Measurements from ENCODE around the gene PPP1R26.

The PPP1R26 gene

DNA sequence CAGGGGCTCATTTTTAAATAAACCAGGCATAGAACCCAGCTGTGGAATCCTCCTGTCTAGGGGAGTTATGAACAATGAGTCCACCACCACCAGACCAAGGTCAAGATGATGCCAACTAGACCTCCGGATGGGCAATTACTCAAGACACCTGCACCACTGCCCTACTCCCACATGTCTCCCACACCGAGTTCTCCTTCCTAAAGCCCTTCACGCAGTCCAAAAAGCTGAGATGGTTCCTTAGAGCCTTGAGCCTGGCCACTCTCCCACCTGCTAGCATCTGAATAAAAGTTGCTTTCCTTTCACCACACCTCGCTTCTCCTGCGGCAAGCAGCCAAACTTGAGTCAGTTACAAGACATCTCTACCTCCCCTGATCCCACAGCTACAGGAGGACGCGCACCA, 15.4 kb upstream of the PPP1R26 start:
- DNase-seq (ENCODE audit: low read depth in 2 of 2) = no peak

DNA sequence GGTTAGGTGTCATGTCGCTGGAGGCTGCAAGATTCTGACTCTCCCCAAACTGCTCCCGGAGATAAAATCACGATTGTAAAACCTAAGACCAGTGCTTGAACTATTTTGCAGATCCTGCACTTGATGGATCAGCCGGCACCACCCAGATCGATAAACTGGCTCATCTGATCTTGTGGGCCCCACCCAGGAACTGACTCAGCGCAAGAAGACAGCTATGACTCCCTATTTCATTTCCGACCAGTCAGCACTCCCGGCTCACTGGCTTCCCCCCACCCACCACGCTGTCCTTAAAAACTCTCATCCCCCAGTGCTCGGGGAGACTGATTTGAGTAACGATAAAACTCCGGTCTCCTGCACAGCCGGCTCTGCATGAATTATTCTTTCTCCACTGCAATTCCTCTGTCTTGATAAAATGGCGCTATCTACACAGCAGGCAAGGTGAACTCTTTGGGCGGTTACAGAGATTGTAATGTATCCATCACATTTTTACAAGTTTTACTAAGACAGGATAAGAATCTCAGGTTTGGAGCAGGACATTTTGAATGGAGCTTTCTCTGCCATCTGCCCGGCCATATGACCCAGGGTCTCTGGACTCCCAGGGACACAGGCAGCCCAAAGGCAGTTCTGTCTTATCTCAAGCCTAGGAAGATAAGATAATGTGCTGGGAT, 10.6 kb upstream of the PPP1R26 start:
- peak in 1 of 2 donors; percentile 22 for DNase-seq (ENCODE audit: low read depth in 2 of 2)

DNA sequence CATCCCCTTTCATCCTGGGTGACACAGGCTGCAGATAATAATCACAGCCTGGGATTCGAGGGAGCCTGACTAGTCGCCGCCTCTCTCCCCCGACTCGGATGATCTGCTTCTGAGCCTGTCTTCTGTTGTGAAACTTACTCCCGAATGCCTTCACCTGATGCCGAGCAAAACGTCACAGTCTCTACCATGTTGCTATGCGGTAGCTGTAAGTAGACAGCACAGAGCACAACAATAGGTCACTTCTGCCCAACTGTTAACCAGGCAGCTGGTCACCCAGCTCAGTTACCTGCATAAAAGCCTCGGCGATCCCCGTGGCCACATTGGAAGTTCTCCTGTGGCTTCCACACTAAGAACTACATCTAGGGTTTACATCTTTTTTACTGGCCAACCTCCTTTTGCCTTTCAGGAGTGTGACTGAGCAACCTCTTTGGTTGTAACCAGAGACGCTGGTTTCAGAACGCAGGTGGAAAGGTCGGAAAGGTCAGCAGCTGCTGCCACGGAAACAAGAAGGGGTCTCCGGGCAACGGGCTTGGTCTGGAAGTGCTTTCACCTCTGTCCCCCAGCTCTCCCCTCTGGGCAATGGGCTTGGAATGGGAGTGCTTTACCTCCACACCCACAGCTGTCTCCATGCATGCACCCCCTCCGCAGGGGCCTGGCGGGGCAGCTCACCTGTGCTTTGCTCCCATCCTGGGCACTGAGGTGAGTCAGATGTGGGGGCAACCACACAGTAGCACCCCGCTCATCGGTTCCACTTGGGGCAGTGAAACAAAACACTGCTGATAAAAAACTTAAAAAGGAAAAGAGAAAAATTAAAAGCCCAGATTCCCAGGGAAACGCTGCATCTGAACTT, 7.6 kb upstream of the PPP1R26 start:
- no peak for DNase-seq (ENCODE audit: low read depth in 2 of 2)

DNA sequence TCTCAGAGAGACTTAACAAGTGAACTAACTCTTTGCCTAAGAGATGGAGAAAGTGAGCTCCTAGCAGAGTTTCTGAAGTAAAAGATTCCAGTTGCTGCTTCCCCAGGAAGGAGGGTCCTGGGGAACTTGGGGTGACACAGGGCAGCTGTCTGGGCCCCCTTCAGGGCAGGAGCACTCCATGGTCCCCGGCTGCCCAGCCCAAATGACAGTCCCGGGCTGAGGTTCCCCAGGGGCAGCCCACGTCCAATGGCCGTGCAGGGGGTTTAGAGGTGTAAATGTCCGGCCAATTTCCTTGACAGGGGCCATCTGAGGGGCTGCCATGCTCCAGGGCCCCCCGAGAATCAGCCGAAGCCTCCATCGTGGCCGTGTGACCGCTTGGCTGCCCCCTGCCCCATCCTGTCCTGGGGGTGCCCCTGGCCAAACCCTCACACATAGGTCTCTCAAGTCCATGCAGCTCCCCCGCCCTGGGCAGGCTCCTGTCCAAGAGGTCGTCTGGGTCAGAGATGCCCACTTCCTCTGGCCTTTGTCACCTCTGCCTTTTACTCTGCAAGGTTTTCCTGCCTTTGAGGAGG, 5.5 kb upstream of the PPP1R26 start:
- DNase-seq (ENCODE audit: low read depth in 2 of 2) = no peak

DNA sequence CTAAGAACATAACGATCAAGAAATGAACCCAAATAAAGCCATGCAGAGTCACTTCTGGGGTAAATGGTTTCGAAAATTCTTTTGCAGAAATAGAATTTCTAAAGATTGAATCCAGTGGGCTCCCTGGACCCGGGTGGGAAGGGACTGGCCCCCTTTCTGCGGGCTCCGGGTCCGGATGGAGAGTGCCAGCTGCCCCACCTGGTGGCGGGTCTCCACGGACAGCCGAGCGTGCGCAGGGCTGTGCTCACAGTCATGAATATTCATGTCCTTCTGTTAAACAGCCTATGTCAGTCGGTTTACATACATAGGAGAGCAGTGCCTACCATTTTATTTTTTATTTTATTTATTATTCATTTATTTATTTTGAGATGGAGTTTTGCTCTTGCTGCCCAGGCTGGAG, 4.7 kb upstream of the PPP1R26 start:
- DNase-seq (ENCODE audit: low read depth in 2 of 2) = no peak

DNA sequence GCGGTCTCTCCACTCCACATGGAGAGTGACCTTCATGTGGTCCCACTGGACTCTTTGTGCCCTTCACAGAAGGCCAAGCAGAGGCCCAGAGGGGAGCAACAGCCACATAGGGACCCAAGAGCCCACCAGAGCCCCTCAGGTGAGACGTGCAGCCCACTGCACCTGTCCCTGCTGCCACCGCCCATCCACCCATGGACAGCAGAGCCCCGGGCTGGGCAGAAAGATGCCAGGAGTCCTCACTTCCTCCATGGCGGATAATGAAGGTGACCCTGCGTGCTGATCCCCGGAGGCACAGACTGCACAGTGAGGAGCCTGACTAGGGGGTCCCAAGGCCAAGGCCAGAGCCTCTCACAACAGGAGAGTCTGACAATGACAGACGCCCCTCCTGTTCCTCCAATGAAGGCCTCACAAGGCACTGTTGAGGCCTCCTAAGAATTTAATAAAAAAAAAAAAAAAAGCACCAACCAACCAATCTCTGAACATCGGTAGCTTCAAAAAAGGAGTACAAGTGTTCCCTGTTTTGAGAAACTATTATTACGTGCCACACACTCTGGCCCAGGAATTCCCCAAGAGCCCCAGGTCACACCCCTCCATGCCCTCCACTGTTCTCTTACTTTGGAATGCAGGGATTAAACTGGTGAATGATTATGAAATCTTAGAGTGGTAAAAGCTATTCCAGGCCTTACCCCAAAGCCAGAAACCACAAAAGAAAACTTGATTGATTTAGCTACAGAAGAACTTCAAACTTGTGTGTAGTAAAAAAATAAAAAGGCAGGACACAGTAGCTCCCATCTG, 2.8 kb upstream of the PPP1R26 start:
- DNase-seq (ENCODE audit: low read depth in 2 of 2) = no peak

DNA sequence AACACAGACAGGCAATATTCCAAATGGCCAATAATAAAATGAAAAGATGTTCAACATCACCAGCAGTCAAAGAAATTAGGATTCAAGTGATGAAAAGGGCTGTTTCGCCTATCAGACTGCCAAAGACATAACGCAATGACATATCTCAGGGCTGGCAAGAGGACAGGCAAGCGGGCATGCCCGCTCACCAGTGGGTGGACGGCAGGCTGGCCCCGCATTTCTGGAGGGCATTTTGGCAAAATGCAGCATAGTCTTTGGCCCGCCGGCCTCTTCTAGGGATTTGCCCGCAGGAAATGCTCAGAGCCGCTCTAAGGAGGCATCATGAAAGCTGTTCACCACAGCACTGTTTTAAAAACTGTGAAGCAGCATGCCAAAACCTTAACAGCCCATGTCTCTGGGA, 1.4 kb upstream of the PPP1R26 start:
- no peak for DNase-seq (ENCODE audit: low read depth in 2 of 2)

DNA sequence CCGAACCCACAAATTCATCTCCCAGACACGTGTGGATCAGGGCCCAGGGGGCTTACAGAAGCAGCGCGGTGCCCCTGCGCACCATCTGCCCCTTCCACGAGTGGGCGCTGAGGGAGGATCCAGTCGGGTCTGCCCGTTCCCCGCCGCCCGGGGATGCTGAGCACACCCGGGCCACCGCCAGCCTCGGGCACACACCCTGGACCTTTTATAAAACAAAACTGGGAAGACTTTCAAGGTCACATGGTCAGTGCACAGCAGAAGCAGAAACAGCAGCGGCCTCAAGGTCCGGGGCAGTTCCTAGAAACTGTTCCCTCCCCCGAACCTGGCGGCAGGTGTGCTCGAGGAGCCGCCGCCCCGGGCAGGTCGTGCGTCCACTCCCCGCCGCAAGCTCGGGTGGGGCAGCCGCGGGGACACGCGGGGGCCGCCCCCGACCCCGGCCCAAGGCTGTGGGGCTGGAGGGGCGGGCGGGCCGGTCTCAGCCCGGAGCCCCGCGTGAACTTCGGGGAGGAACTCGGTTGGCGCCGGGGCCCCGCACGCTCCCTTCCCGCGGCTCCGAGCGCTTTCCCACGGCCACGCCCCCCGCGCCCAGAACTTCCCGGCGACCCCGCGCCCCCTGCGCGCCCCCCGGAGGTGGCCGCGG, 633 bp upstream of the PPP1R26 start:
- no peak for DNase-seq (ENCODE audit: low read depth in 2 of 2)

DNA sequence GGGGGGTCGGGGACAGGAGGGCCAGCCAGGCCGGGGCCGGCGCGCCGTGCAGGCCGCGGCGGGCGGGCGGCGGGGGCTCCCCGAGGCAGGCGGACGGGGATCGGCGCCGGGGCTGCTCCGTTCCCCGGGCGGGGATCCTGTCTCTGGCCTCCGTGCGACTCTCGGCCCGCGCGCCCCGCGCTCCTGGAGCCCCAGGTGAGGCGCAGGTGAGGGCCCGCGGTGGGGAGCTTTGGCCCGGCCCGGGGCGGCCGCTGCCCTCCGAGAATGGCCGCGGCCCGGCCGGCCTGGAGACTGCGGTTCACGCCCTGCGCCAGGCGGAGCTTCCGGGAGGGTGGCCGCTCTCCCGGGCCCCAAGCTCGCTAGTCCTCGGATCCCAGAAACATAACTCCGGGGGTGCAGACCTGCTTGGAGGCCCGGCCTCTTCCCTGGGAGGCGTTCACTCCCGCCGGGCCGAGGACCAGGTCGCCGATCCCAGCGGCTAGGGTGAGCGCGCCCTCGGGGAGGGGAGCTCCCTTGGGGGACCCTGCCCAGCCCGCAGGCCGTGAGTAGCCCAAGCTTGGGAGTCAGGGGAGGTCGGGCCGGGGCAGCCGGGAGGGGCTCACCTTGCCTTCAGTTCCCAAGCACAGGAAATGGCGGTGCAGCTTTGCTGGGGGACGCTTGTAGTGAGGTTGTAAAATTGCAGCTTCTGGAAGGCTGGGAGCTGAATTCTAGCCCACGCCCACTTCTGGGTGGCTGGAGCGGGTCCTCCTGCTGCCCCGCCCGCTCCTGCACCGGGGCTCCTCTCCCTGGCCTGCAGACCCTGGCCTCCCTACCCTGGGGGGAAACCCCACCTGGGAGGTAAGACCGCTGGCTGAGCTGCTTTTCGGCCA, 723 bp downstream of the PPP1R26 start:
- DNase-seq (ENCODE audit: low read depth in 2 of 2) = no peak

DNA sequence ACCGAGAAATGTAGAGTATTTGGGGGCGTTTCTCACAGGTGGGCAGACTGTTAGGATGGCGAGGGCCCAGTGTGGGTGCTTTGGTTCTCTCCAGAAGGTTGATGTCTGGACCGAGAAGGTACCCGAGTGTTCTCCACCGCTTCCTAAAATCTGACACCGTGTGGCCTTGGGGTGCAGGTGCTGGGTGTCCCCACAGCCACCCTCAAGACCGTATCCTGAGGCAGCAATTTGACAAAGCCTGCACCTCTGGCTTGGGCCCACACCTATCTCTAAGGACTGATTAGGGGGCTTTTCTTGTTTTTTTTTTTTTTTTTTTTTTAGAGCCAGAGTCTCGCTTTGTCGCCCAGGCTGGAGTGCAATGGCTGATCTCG, 1.3 kb downstream of the PPP1R26 start:
- DNase-seq (ENCODE audit: low read depth in 2 of 2) = no peak

DNA sequence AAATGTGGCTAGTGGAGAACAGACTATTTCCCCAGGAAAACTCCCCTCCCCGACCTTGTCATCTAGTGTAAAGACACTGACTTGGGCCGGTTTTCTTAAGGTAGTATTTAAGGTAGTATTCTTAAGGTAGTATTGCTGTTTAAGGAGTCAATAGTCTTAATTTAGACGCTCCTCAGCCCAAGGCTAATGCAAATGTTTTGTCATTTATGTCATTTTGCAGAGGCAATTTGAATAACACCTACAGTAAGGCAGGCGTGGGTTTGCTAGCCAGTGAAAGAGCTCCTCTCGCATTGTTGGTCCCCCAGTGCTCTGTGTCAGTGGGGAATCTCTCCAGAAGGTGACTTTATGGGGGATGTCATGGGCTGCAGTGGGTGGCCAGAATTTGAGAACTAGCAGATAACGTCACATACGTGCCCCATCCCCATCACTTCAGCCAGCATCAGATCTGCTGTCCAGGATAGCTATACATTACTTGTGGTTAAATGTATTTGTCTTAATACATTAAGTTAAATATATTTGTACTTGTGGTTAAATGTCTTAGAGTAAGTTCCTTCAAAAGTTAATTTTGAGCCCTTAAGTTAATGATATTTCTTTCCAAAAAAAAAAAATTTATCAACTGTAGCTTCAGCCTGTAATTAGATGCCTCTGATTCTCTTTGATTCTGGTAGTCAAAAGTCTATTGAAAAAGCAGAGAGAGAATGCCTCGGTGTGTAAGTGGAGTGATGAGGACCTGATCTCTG, 2.6 kb downstream of the PPP1R26 start:
- DNase-seq (ENCODE audit: low read depth in 2 of 2) = no peak

DNA sequence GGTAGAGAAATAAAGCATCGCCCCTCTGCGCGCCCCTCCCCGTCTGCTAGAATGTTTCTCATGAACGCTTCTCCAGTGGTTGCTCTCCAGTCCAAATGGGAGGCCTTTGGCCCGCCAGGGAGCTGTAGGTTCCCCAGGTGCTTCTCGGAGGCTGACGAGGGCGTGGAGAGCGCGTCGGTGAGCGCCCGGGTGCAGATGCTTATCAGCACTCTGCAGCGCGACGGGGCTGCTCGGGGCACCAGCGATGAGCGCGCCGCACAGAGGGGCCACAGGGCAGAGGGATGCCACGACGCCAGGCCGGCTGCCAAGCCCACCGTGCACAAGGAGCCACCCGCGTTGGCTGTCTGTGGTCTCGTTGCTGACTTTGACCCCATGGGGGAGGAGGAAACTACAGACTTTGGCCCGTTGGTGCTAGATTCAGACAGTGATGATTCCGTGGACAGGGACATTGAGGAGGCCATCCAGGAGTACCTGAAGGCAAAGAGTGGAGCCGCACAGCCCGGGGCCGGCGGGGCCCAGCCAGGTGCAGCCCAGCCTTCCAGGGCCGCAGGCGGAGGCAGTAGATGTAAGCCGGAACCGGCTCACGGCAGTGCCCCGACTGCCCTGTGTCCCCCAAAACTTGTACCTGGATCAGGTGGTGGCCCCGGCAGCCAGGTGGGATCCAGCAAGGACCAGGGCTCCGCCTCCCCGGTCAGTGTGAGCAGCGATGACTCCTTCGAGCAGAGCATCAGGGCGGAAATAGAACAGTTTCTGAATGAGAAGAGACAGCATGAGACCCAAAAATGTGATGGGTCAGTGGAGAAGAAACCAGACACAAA, 5.1 kb downstream of the PPP1R26 start:
- DNase-seq (ENCODE audit: low read depth in 2 of 2) = no peak

DNA sequence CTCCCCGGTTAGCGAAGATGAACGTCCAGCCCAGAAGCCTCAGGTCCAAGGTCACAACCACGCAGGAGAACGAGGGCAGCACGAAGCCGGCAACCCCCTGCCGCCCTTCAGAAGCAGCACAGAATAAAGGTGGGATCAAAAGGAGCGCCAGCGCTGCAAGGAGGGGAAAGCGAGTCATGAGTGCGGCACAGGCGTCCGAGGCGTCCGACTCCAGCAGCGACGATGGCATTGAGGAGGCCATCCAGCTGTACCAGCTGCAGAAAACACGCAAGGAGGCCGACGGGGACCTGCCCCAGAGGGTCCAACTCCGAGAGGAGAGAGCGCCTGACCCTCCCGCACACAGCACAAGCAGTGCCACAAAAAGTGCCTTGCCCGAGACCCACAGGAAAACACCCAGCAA, 5.8 kb downstream of the PPP1R26 start:
- no peak for DNase-seq (ENCODE audit: low read depth in 2 of 2)

DNA sequence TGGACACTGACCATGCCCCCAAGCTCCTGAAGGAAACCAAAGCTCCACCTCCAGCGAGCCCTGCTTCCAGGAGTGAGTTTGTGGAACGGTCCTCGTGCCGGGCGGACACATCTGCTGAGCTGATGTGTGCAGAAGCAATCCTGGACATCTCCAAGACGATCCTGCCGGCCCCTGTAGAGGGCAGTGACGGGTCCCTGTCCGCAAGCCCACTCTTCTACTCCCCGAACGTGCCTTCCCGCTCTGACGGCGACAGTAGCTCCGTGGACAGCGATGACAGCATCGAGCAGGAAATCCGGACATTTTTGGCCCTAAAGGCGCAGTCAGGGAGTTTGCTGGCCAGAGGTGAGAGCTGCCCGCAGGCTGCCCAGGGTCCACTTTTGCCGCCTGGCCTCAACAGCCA, 6.2 kb downstream of the PPP1R26 start:
- no peak for DNase-seq (ENCODE audit: low read depth in 2 of 2)

DNA sequence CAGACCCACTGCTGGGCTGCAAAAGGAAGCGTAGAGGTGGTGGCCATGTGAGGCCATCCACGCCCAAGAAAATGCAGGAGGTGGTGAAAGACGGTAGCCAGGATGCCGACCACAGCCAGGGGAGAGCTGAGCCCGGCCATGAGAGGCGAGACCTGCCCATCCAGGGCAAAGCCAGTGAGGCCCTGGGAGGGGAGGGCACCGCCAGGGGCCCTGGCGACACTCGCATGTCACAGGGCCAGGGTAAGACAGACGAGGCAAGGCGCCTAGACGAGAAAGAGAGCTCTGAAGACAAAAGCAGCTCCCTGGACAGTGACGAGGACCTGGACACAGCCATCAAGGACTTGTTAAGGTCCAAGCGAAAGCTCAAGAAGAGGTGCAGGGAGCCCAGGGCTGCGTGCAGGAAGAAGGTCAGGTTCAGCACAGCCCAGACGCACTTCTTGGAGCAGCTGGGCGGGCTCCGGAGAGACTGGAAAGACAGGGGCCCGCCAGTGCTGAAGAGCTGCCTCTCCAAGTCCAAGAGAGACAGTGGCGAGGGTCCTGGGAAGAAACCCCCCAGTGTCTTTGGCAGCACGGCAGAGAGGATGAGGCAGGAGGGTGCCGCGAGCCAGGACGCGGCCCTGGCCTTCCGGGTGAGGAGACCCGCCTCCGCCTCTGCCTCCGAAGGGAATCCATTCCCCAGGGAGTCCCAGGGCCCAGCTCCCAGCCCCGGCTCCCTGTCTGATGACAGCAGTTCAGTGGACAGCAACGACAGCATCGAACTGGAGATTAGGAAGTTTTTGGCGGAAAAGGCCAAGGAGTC, 6.9 kb downstream of the PPP1R26 start:
- DNase-seq (ENCODE audit: low read depth in 2 of 2) = no peak

DNA sequence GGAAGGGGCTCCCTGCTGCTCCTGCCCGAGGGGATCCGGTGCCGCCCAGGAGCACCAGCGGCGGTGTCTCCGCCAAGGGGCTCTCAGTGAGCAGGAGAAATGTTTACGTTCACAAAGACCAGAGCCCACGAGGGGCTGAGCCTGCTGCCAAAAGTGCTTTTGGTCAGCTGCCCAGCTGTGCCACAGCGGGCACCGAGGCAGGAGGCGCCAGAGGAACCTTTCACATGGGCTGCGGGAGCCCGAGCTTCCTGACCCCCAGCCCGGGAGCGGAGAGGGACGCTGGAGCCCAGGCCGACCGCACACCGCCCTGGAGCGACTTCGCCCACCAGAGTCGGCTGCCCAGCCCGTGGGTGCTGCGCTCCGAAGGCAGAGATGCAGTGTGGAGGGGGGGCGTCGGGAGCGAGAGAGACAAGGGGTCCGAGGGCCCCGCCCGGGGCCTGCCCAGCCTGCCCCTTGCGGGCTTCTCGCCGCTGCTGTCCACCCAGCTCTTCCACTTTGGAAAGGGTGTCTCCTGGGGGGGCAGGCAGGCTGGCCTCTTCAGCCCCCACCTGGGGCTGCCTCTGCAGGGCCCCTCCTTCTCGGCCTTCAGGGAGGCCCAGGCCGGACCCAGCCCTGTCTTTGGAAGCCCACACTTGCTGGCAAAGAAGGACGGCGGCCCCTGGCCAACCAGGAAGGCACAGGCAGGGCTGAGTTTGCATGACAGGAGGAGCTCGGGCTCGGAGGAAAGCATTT, 7.9 kb downstream of the PPP1R26 start:
- no peak for DNase-seq (ENCODE audit: low read depth in 2 of 2)

DNA sequence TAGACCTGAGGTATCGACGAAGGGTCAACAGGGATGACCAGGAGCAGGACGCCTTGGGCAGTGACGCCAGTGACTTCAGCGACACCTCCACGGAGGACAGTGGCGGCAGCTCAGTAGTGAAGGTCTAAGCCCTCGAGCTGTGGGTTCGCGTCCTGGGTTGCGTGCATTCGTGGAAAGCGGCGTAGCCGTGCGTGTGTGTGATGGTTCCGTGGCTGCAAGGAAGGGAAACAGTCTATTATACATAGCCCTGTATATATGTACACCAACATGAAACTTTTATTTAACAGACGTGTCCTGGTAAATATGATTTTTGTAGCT, 8.4 kb downstream of the PPP1R26 start:
- no peak for DNase-seq (ENCODE audit: low read depth in 2 of 2)

DNA sequence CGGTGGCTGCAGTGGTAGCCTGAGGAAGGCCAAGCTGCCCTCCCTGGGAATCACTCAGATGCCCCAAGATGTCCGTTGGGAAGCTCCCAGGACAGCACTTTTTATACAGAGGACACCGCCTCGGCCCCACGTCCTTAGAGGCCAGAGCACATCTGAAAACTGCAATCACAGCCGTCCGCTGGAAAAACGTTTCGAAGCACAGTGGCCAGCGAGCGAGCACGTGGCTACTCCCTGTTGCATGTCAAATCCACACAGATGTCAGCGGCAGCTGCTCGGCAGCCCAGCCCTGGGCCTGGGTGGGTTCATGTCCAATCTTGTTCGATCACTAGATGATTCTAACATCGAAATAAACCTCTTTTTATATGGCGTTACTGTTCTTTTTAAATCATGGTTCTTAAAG, 8.9 kb downstream of the PPP1R26 start:
- DNase-seq (ENCODE audit: low read depth in 2 of 2) = no peak
